ENCODE measurements around the gene PRKN.

PRKN gene

GRCh38 chr6:161547617-161548016 is 1179.9 kb downstream of the PRKN start (continued):
- TF ChIP-seq SCRT2 (tag by site-specific recombination; IDR thresholded peaks at IDR 0.05) (no peak), SP7 (tag by site-specific recombination; IDR thresholded peaks at IDR 0.05) (peak; percentile 52; the same call in 1 of the 2 replicates), FEZF1 (tag by site-specific recombination; IDR thresholded peaks at IDR 0.05) (no peak), OSR2 (tag by site-specific recombination; IDR thresholded peaks at IDR 0.05) (0 out of 2 replicates have a peak, but pooled peaks have one; percentile 20), ZNF768 (tag by site-specific recombination; IDR thresholded peaks at IDR 0.05) (no peak), ZNF747 (tag by site-specific recombination; IDR thresholded peaks at IDR 0.05) (no peak), ZFP41 (tag by site-specific recombination; IDR thresholded peaks at IDR 0.05; ENCODE audit: borderline replicate concordance) (no peak), ZNF266 (tag by site-specific recombination; IDR thresholded peaks at IDR 0.05; ENCODE audit: low read depth) (no peak), ZBTB6 (tag by site-specific recombination; IDR thresholded peaks at IDR 0.05) (no peak), GFI1B (tag by site-specific recombination; IDR thresholded peaks at IDR 0.05) (0 out of 2 replicates have a peak, but pooled peaks have one; percentile 33), BCL11B (tag by site-specific recombination; IDR thresholded peaks at IDR 0.05; ENCODE audit: low read depth) (no peak), ZNF785 (tag by site-specific recombination; IDR thresholded peaks at IDR 0.05) (no peak), HOXD13 (CRISPR knock-in tag; IDR thresholded peaks at IDR 0.05; ENCODE audit: borderline replicate concordance) (no peak)

GRCh38 chr6:161546632-161547031 is 1180.9 kb downstream of the PRKN start:
- H3K9me3 ChIP-seq (ENCODE audit: control insufficient read depth, insufficient read depth, low read depth, low read length) = no peaks in the 10 kb centered on the region
- no peaks in the 10 kb centered on the region for H3K36me3 ChIP-seq (ENCODE audit: control insufficient read depth in 2 of 2, insufficient read depth in 1 of 2, low read length in 2 of 2)
- TF ChIP-seq ATF2 (tag by site-specific recombination; IDR thresholded peaks at IDR 0.05; ENCODE audit: low read depth) = no peak
- TF ChIP-seq PRDM6 (tag by site-specific recombination; IDR thresholded peaks at IDR 0.05) = no peak
- TF ChIP-seq ZNF366 (tag by site-specific recombination; conservative IDR thresholded peaks at IDR 0.05) = no peak
- no peak for TF ChIP-seq SP7 (tag by site-specific recombination; IDR thresholded peaks at IDR 0.05)
- TF ChIP-seq BCL11A (tag by site-specific recombination; IDR thresholded peaks at IDR 0.05; ENCODE audit: low read depth) = no peak
- TF ChIP-seq SETDB1 (IDR thresholded peaks at IDR 0.05; ENCODE audit: insufficient read length, low read length) = no peak
- no peak for TF ChIP-seq ZNF777 (tag by site-specific recombination; IDR thresholded peaks at IDR 0.05; ENCODE audit: borderline replicate concordance)
- no peak for TF ChIP-seq ZNF311 (tag by site-specific recombination; IDR thresholded peaks at IDR 0.05; ENCODE audit: borderline replicate concordance)
- no peak for TF ChIP-seq ZBTB7A (tag by site-specific recombination; IDR thresholded peaks at IDR 0.05; ENCODE audit: low read depth)
- TF ChIP-seq ZNF548 (tag by site-specific recombination; IDR thresholded peaks at IDR 0.05) = no peak
- no peak for TF ChIP-seq HIC1 (tag by site-specific recombination; IDR thresholded peaks at IDR 0.05)
- no peak overlapping the region for H3K4me3 ChIP-seq (ENCODE audit: low read depth, low read length)
- no peaks in the 10 kb centered on the region for H3K4me1 ChIP-seq (ENCODE audit: control insufficient read depth, insufficient read depth, low read length)
- ChIA-PET POLR2A (no interaction called here), CTCF (no interaction called here)
- no peak overlapping the region for H3K27ac ChIP-seq (ENCODE audit: extremely low read depth, low read depth, low read length)
